ENCODE measurements around the gene TAS2R31. TPM values are rescaled to one million over a fixed set of nuclear protein-coding genes. Genes with fewer than 3 reads are reported as not detected.

The TAS2R31 gene
- total RNA-seq, 1 experiment from 2014 or later: 1.7 TPM

DNA sequence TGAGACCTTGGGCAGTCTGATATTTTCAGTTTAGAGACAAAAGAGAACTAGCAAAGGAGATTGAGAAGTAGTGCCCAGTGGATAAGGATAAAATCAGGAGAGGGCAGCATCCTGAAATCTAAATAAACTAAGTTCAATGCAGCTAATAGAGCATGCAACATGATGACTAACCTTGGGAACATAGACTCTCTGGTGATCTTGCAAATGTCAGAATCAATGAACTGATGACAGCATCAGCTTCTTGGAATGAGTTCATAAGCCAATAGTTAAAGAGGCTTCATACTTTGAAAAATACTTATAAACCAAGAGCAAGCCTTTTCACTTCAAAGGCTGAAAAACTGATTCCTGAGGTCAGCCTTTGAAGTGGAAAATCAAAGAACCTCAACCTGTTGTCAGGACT lies 17.0 kb downstream of the TAS2R31 start:
- no peak overlapping the region for H2AFZ ChIP-seq (ENCODE audit: low read depth, low read length, poor library complexity, severe bottlenecking)
- no TSS peak for BruUV-seq (replicated peaks)
- no peaks in the 10 kb centered on the region for H3K79me2 ChIP-seq (ENCODE audit: insufficient read depth, low read length)
- H3K4me1 ChIP-seq (ENCODE audit: control insufficient read depth in 1 of 2, insufficient read depth in 2 of 2, low read length in 2 of 2): no peaks in the 10 kb centered on the region
- H3K9me3 ChIP-seq (ENCODE audit: control insufficient read depth in 1 of 2, insufficient read depth in 1 of 2, low read depth in 1 of 2, low read length in 2 of 2): no peaks in the 10 kb centered on the region
- no peak overlapping the region for H3K27ac ChIP-seq (ENCODE audit: low read depth, low read length)
- H3K36me3 ChIP-seq (ENCODE audit: control insufficient read depth in 1 of 2, insufficient read depth in 2 of 2, low read length in 2 of 2): no peaks in the 10 kb centered on the region
- no peak overlapping the region for H3K9ac ChIP-seq (ENCODE audit: low read length)
- intact Hi-C loops (cut with micrococcal nuclease): no loop called here
- no peak overlapping the region for H3K4me3 ChIP-seq (replicated peaks in 1 of 2; ENCODE audit: low read depth in 1 of 2, low read length in 2 of 2)
- no peak for ATAC-seq
- no peaks in the 10 kb centered on the region for H3K27me3 ChIP-seq (ENCODE audit: insufficient read depth, low read length)
- no peak for DNase-seq (ENCODE audit: low read depth, low spot score)
- H3K9me2 ChIP-seq (ENCODE audit: insufficient read depth): no peaks in the 10 kb centered on the region
- H4K20me1 ChIP-seq (ENCODE audit: insufficient read depth): no peaks in the 10 kb centered on the region
- CTCF ChIA-PET: no interaction called here
- no peak for TF ChIP-seq SIN3A (IDR thresholded peaks at IDR 0.05; ENCODE audit: low read depth)
- H3K4me2 ChIP-seq (ENCODE audit: low read length): no peak overlapping the region
- RAD21 ChIA-PET (ENCODE audit: low non-redundant PET in 1 of 2, low total read pairs in 2 of 2, uncharacterized antibody in 2 of 2, unreplicated experiment in 2 of 2): no interaction called here
- POLR2A ChIA-PET: no interaction called here

- Histone ChIP-seq H3K4me1 (ENCODE audit: control insufficient read depth in 1 of 2, insufficient read depth in 2 of 2, low read length in 2 of 2) (no peaks in the 10 kb centered on the region), H3K9ac (ENCODE audit: low read length) (no peak overlapping the region), H3K27ac (ENCODE audit: low read depth, low read length) (no peak overlapping the region), H3K9me2 (ENCODE audit: insufficient read depth) (no peaks in the 10 kb centered on the region), H3K4me2 (ENCODE audit: low read length) (no peak overlapping the region), H3K27me3 (ENCODE audit: insufficient read depth, low read length) (no peaks in the 10 kb centered on the region), H4K20me1 (ENCODE audit: insufficient read depth) (no peaks in the 10 kb centered on the region), H3K4me3 (replicated peaks in 1 of 2; ENCODE audit: low read depth in 1 of 2, low read length in 2 of 2) (no peak overlapping the region), H3K79me2 (ENCODE audit: insufficient read depth, low read length) (no peaks in the 10 kb centered on the region), H3K36me3 (ENCODE audit: control insufficient read depth in 1 of 2, insufficient read depth in 2 of 2, low read length in 2 of 2) (no peaks in the 10 kb centered on the region), H2AFZ (ENCODE audit: low read depth, low read length, poor library complexity, severe bottlenecking) (no peak overlapping the region), H3K9me3 (ENCODE audit: control insufficient read depth in 1 of 2, insufficient read depth in 1 of 2, low read depth in 1 of 2, low read length in 2 of 2) (no peaks in the 10 kb centered on the region)
- ChIA-PET CTCF (no interaction called here), RAD21 (ENCODE audit: low non-redundant PET in 1 of 2, low total read pairs in 2 of 2, uncharacterized antibody in 2 of 2, unreplicated experiment in 2 of 2) (no interaction called here), POLR2A (no interaction called here)
- TF ChIP-seq CEBPB (IDR thresholded peaks at IDR 0.05; ENCODE audit: low read depth) (no peak), POLR2A (IDR thresholded peaks at IDR 0.05; ENCODE audit: borderline replicate concordance, extremely low read depth, insufficient read depth, insufficient read length) (no peak), ELF1 (IDR thresholded peaks at IDR 0.05; ENCODE audit: borderline replicate concordance, low read depth) (no peak), SRF (IDR thresholded peaks at IDR 0.05; ENCODE audit: low read depth) (no peak), SIN3A (IDR thresholded peaks at IDR 0.05; ENCODE audit: low read depth) (no peak), EZH2 (IDR thresholded peaks at IDR 0.05) (no peak), ZNF274 (IDR thresholded peaks at IDR 0.05; ENCODE audit: low read depth, low read length) (no peak), CBX3 (IDR thresholded peaks at IDR 0.05; ENCODE audit: low read depth) (no peak), SP1 (IDR thresholded peaks at IDR 0.05; ENCODE audit: low read depth) (no peak), JUND (IDR thresholded peaks at IDR 0.05) (no peak), RAD21 (IDR thresholded peaks at IDR 0.05; ENCODE audit: low read depth) (no peak)
- TF ChIP-seq, protein P1, sequence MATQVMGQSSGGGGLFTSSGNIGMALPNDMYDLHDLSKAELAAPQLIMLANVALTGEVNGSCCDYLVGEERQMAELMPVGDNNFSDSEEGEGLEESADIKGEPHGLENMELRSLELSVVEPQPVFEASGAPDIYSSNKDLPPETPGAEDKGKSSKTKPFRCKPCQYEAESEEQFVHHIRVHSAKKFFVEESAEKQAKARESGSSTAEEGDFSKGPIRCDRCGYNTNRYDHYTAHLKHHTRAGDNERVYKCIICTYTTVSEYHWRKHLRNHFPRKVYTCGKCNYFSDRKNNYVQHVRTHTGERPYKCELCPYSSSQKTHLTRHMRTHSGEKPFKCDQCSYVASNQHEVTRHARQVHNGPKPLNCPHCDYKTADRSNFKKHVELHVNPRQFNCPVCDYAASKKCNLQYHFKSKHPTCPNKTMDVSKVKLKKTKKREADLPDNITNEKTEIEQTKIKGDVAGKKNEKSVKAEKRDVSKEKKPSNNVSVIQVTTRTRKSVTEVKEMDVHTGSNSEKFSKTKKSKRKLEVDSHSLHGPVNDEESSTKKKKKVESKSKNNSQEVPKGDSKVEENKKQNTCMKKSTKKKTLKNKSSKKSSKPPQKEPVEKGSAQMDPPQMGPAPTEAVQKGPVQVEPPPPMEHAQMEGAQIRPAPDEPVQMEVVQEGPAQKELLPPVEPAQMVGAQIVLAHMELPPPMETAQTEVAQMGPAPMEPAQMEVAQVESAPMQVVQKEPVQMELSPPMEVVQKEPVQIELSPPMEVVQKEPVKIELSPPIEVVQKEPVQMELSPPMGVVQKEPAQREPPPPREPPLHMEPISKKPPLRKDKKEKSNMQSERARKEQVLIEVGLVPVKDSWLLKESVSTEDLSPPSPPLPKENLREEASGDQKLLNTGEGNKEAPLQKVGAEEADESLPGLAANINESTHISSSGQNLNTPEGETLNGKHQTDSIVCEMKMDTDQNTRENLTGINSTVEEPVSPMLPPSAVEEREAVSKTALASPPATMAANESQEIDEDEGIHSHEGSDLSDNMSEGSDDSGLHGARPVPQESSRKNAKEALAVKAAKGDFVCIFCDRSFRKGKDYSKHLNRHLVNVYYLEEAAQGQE (IDR thresholded peaks at IDR 0.05; ENCODE audit: low read depth): no peak
- TF ChIP-seq, protein P2, sequence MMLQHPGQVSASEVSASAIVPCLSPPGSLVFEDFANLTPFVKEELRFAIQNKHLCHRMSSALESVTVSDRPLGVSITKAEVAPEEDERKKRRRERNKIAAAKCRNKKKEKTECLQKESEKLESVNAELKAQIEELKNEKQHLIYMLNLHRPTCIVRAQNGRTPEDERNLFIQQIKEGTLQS (IDR thresholded peaks at IDR 0.05): no peak
- DNase-seq (ENCODE audit: low read depth, low spot score): no peak
- BruUV-seq (replicated peaks): no TSS peak
- intact Hi-C loops (cut with micrococcal nuclease): no loop called here
- ATAC-seq: no peak
These were observed 23.6 kb downstream of the TAS2R31 start for GRCh38 chr12:11007608-11008007.

All from HCT116 (cell line).